Posterior cingulate gyrus (tissue), 11 donors: ENCODE measurements around the gene DNAJC17.
A peak's percentile ranks its signal among the peaks of the same experiment; 100 is the strongest.

Experiments
- DNase-seq, 10 donors: peaks; one replicate each; pipeline versions ENCODE4 v3.0.0 to v3.0.0-alpha.2; 2020 to 2021; ENCODE audit warnings: mixed read lengths in 3 of 10
- intact Hi-C: fragments of 100-400 bp; cut with DNase I; formaldehyde crosslinking; loops from one replicate; pipeline ENCODE4 v1.15.1; 2023

Gene DNAJC17

GRCh38 chr15:40747685-40748631 lies 59.3 kb downstream of the DNAJC17 start:
- peak in 1 of 10 donors; percentile 67 for DNase-seq
- intact Hi-C loops = no loop called here

DNA sequence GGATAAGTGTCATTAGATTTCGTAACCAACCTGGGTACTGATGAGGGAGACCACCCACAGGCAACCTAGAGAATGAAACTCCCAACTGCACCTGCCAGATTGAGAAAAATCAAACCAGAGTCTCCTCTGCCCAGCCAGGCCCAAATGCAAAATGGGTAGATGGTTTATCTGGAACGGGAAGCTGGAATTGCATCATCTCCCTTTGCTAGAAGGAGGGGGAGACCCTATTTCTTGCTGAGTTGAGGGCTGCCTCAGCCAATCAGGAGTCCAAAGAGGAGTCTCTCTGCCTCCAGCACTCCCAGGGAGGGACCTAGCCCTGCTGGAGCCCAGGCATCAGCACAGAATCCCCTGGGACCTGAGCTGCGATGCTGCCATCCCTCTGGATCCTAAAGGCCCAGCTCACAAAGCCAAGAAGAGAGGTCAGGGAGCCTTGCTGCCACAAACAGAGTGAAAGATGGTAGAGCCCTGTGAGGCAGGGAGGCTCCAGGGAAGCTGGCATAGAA lies 60.3 kb downstream of the DNAJC17 start:
- peak in 1 of 10 donors; percentile 49 for DNase-seq
- intact Hi-C loops = no loop called here

DNA sequence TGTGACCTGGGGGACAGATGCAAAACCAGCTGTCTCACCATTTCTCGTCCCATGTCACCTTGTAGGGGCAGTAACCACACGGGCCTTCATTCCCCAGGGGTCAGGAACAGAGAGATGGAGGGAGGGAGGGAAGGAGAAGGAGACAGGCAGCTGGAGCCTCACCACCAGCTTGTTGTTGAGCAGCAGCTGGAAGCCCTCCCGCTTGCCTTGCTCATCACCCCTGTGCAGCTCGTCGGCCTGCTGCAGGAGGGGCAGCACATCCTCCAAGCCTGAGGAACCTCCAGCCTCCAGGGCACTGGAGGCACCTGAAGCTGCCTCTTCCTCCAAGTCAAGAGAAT lies 62.5 kb downstream of the DNAJC17 start:
- intact Hi-C loops = no loop called here
- no peak for DNase-seq

GRCh38 chr15:40743921-40744814 lies 63.1 kb downstream of the DNAJC17 start:
- DNase-seq = peak in 1 of 10 donors; percentile 82
- intact Hi-C loops = no loop called here

DNA sequence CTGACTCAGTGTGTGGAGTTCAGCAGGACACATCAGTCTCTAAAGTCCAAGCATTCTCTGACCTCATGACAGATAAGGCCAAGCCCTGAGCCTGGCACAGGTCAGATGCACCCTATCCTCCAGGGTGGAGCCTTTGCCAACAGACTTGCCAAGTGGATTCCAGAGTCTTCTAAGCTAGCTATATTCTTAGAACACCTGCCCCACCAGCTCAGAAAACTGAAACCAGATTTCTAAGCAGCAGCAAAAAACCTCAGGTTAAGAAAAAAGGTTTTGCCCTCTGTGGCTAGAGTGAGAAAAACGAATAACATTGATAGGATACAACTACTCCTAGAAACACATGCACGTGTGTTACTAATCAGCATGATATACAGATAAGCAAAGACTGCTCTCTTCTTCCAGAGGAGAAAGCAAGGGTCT lies 63.8 kb downstream of the DNAJC17 start:
- intact Hi-C loops = no loop called here

GRCh38 chr15:40739854-40740253 lies 67.4 kb downstream of the DNAJC17 start:
- intact Hi-C loops = no loop called here
- DNase-seq = no peak

More for the DNA sequence above, 63.8 kb downstream of the DNAJC17 start:
- DNase-seq = peak in 1 of 10 donors; percentile 11

DNA sequence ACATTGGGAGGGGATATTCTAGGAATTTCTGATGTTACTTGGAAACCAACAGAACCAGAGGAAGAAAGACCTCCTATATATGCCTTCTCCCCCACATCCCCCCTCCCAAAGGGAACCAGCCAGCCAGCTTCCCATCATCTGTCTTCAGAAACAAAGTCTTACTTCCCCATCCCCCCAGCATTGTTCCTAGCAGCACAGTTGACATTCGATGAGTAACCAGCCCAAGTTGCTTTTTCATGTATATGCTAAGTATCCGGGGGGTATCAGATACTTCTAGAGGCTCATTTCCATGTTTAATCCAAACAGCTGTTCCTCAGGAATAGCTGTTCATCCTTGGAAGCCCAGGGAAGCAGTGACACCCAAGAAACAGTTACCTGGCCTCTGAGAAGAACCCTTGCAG lies 68.2 kb downstream of the DNAJC17 start:
- DNase-seq = no peak
- intact Hi-C loops = no loop called here

GRCh38 chr15:40737048-40737447 lies 70.2 kb downstream of the DNAJC17 start:
- intact Hi-C loops = no loop called here
- DNase-seq = no peak

GRCh38 chr15:40736575-40736974 lies 70.7 kb downstream of the DNAJC17 start:
- intact Hi-C loops = no loop called here
- no peak for DNase-seq

GRCh38 chr15:40731034-40731433 lies 76.2 kb downstream of the DNAJC17 start:
- no peak for DNase-seq

GRCh38 chr15:40723919-40724318 lies 83.4 kb downstream of the DNAJC17 start:
- no peak for DNase-seq
- intact Hi-C loops = no loop called here

More at GRCh38 chr15:40731034-40731433, 76.2 kb downstream of the DNAJC17 start:
- intact Hi-C loops = no loop called here

GRCh38 chr15:40722934-40723333 lies 84.3 kb downstream of the DNAJC17 start:
- intact Hi-C loops = no loop called here

DNA sequence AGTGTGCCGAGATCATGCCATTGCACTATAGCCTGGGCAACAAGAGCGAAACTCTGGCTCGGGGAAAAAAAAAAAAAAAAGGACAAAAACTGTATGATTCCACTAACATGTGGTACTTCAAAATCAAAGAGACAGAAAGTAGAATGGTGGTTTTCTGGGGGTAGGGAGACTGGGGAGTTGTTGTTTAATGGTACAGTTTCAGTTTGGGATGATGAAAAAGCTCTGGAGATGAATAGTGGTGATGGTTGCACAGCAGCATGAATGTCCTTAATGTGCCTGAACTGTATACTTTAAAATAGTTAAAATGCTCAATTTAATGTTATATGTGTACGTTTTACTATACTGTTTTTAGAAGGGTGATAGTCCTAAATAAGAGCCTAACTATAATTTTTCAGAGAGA lies 84.9 kb downstream of the DNAJC17 start:
- intact Hi-C loops = no loop called here
- DNase-seq = no peak

More at GRCh38 chr15:40722934-40723333, 84.3 kb downstream of the DNAJC17 start:
- DNase-seq = no peak

DNA sequence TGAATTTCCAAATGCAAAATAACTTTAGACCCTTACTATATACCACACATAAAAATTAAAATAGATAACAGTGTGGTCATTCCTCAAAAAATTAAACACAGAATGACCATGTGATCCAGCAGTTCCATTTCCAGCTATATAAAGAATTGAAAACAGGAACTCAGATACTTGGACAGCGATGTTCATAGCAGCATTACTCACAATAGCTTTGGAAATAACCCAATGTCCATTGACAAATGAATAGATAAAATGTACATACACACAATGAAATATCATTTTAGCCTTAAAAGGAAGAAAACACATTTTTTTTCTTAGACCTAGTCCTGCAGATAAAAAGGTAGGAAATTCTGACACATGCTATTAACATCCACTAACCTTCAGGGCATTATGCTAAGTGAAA lies 85.6 kb downstream of the DNAJC17 start:
- DNase-seq = no peak
- intact Hi-C loops = no loop called here

DNA sequence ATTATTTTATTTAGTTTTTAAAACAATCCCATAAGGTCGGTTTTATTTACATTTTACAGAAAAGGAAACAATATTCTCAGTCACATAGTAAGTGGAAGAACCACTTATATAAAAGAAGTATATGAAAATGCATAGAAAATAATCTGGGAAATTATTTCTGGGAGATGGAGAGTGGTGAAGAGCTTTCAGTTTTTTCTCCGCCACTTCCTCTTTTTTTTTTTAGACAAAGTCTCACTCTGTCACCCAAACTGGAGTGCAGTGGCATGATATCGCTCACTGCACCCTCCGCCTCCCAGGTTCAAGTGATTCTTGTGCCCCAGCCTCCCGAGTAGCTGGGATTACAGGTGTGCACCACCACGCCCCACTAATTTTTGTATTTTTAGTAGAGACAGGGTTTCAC lies 91.1 kb downstream of the DNAJC17 start:
- intact Hi-C loops = no loop called here
- no peak for DNase-seq
